Hepatocyte (in vitro differentiated cells): Measurements from ENCODE around the gene EPB41L1. TPM values are rescaled to one million over a fixed set of nuclear protein-coding genes. Genes with fewer than 3 reads are reported as not detected.

Source experiments
- DNase-seq: peaks from one replicate; pipeline ENCODE4 v3.0.0-alpha.2; 2016; ENCODE audit warnings: low spot score
- H2AFZ ChIP-seq: fragments of 200-600 bp; sonication (generic); 2 replicates; pipeline ENCODE4 v1.6.0; 2016; ENCODE audit warnings: antibody characterized with exemption, mild to moderate bottlenecking
- H3K27ac ChIP-seq: fragments of 200-600 bp; sonication (generic); 2 replicates; pipeline ENCODE4 v1.5.1; 2016; ENCODE audit warnings: mild to moderate bottlenecking
- H3K27me3 ChIP-seq: fragments of 200-600 bp; sonication (generic); 2 replicates; pipeline ENCODE4 v1.6.1; 2016
- H3K36me3 ChIP-seq: fragments of 200-600 bp; sonication (generic); replicated peaks from 2 replicates; pipeline ENCODE4 v1.5.1; 2016; ENCODE audit warnings: low read depth; ENCODE audit not compliant: insufficient read depth
- H3K4me1 ChIP-seq: fragments of 200-600 bp; sonication (generic); 2 replicates; pipeline ENCODE4 v1.5.1; 2016; ENCODE audit warnings: mild to moderate bottlenecking, moderate library complexity; ENCODE audit not compliant: insufficient read depth
- H3K4me2 ChIP-seq: fragments of 200-600 bp; sonication (generic); 2 replicates; pipeline ENCODE4 v1.6.0; 2016
- H3K4me3 ChIP-seq: fragments of 200-600 bp; sonication (generic); 2 replicates; pipeline ENCODE4 v1.5.1; 2016; ENCODE audit warnings: mild to moderate bottlenecking
- H3K79me2 ChIP-seq: fragments of 200-600 bp; sonication (generic); 2 replicates; pipeline ENCODE4 v1.6.0; 2017; ENCODE audit warnings: mild to moderate bottlenecking
- H3K9me2 ChIP-seq: fragments of 200-600 bp; sonication (generic); replicated peaks from 2 replicates; pipeline ENCODE4 v1.6.0; 2017; ENCODE audit warnings: mild to moderate bottlenecking; ENCODE audit not compliant: insufficient read depth
- H3K9me3 ChIP-seq: fragments of 200-600 bp; sonication (generic); 2 replicates; pipeline ENCODE4 v1.5.1; 2016; ENCODE audit warnings: low read depth, mild to moderate bottlenecking
- H4K20me1 ChIP-seq: fragments of 200-600 bp; sonication (generic); 2 replicates; pipeline ENCODE4 v1.6.0; 2016; ENCODE audit warnings: mild to moderate bottlenecking; ENCODE audit not compliant: insufficient read depth, poor library complexity, severe bottlenecking
- CTCF ChIP-seq: fragments of 200-600 bp; sonication (generic); IDR thresholded peaks from 2 replicates; pipeline ENCODE4 v1.5.1; 2016; ENCODE audit warnings: antibody characterized with exemption, mild to moderate bottlenecking; ENCODE audit not compliant: poor library complexity
- EZH2 ChIP-seq: fragments of 200-600 bp; sonication (generic); IDR thresholded peaks from 2 replicates; pipeline ENCODE4 v1.6.1; 2016; ENCODE audit warnings: antibody characterized with exemption, mild to moderate bottlenecking, borderline replicate concordance
- EZH2phosphoT487 ChIP-seq: fragments of 200-600 bp; sonication (generic); IDR thresholded peaks from one replicate; pipeline ENCODE4 v1.6.1; 2018; ENCODE audit warnings: antibody characterized with exemption, mild to moderate bottlenecking, low read depth, moderate library complexity; ENCODE audit not compliant: unreplicated experiment, severe bottlenecking
- WGBS: methylation state at CpG from one replicate; pipeline ENCODE4 v1.1.6; 2016; ENCODE audit warnings: low lambda C conversion rate; ENCODE audit errors: missing lambda C conversion rate; 5-methylcytosine and 5-hydroxymethylcytosine counted together
- polyA plus RNA-seq: library from polyadenylated mRNA; unstranded; fragments of >200 nt; fragmentation: Nextera tagmentation; extraction: Ambion mirVana; gene quantifications from 2 replicates; pipeline ENCODE4 v1.2.1, GENCODE V29; 2016
- total RNA-seq: library from RNA; depleted of rRNA; stranded (reverse); fragments of >200 nt; gene quantifications from 2 replicates; pipeline ENCODE4 v1.2.3, GENCODE V29; 2014

EPB41L1 gene
- total and polyA plus RNA-seq, 2 experiments from 2014 or later: 25.2 to 36.4 TPM

DNA sequence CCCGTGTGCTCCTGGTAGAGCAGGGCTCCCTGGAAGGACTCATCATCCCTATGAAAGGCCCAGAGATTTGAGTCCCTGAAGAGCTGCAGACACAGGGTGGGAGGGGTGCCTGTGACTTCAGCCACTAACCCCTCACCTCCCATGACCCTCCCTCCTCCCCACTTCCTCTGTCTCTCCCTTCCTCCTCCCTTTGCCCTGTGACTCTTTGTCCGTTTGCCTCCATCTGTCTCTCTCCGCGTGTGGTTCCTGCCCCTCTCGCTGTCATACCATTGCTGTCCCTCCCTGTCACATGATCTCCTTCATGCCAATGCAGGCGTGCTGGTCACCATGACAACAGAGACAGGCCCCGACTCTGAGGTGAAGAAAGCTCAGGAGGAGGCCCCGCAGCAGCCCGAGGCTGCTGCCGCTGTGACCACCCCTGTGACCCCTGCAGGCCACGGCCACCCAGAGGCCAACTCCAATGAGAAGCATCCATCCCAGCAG, 19.0 kb downstream of the EPB41L1 start:
- TF ChIP-seq EZH2 (no peak), EZH2phosphoT487 (no peak), CTCF (no peak)
- peaks cover 2% of the 10 kb centered on the region for H3K79me2 ChIP-seq
- H2AFZ ChIP-seq: no peak overlapping the region
- DNase-seq: peak; percentile 78
- no peaks in the 10 kb centered on the region for H3K9me3 ChIP-seq
- H3K4me1 ChIP-seq: peaks cover 4% of the 10 kb centered on the region
- no peaks in the 10 kb centered on the region for H3K27me3 ChIP-seq
- H4K20me1 ChIP-seq: no peaks in the 10 kb centered on the region
- no peak overlapping the region for H3K27ac ChIP-seq
- no peak overlapping the region for H3K4me2 ChIP-seq
- WGBS: 32% methylated on average over 11 of the region's 11 CpGs
- no peaks in the 10 kb centered on the region for H3K9me2 ChIP-seq
- H3K4me3 ChIP-seq: no peak overlapping the region
- no peaks in the 10 kb centered on the region for H3K36me3 ChIP-seq

DNA sequence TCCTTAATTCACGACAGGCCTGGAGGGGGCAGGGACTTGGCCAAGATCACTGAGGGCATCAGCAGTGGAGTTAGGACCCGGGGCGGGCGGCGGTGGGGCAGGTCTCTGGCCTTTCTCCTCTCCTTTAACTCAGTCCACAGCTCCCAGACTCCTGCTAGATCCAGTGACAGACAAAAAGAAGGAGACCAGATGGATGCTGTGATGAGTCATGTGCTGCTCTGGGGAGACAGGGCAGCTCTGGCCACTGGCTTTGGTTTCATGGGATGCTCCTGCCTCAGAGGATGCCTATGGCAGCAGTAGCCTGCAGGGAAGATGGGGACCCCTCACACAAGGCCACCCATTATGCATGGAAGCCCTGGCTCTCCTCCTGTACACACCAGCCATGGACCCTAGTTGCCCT, 20.5 kb downstream of the EPB41L1 start:
- no peak overlapping the region for H3K27ac ChIP-seq
- H3K9me3 ChIP-seq: no peaks in the 10 kb centered on the region
- peaks cover 2% of the 10 kb centered on the region for H3K79me2 ChIP-seq
- H2AFZ ChIP-seq: no peak overlapping the region
- WGBS: 94% methylated on average over 5 of the region's 5 CpGs
- no peak overlapping the region for H3K4me2 ChIP-seq
- H3K4me1 ChIP-seq: peaks cover 4% of the 10 kb centered on the region
- TF ChIP-seq EZH2phosphoT487 (no peak), CTCF (no peak), EZH2 (no peak)
- no peaks in the 10 kb centered on the region for H3K27me3 ChIP-seq
- H4K20me1 ChIP-seq: no peaks in the 10 kb centered on the region
- no peaks in the 10 kb centered on the region for H3K36me3 ChIP-seq
- no peak overlapping the region for H3K4me3 ChIP-seq
- no peaks in the 10 kb centered on the region for H3K9me2 ChIP-seq
- no peak for DNase-seq

GRCh38 chr20:36175475-36175995, 21.0 kb downstream of the EPB41L1 start:
- Histone ChIP-seq H3K36me3 (no peaks in the 10 kb centered on the region), H3K4me2 (no peak overlapping the region), H3K27me3 (no peaks in the 10 kb centered on the region), H3K27ac (no peak overlapping the region), H2AFZ (no peak overlapping the region), H3K4me1 (peaks cover 4% of the 10 kb centered on the region), H3K4me3 (no peak overlapping the region), H4K20me1 (no peaks in the 10 kb centered on the region), H3K79me2 (peaks cover 2% of the 10 kb centered on the region), H3K9me2 (no peaks in the 10 kb centered on the region), H3K9me3 (no peaks in the 10 kb centered on the region)
- TF ChIP-seq EZH2: no peak
- no peak for TF ChIP-seq CTCF
- TF ChIP-seq EZH2phosphoT487: no peak
- no peak for DNase-seq
- 94% methylated on average over 10 of the region's 10 CpGs for WGBS

DNA sequence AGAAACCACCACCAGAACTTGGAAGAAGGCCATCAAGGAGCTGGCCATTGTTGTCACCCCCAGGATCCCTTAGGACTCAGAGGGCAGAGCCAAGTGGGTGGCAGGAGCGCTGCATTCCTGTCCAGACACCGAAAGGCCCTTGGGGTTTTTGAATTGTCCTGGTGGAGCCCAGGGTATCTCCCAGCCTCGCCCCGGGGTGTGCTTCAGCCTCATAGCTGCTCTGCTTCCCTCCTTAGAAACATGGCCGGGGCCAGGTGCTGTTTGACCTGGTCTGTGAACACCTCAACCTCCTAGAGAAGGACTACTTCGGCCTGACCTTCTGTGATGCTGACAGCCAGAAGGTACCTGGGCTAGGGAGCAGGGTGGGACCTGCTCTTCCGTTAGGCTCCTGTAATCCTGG, 23.2 kb downstream of the EPB41L1 start:
- H3K4me2 ChIP-seq: no peak overlapping the region
- peaks cover 2% of the 10 kb centered on the region for H3K79me2 ChIP-seq
- WGBS: 97% methylated on average over 7 of the region's 7 CpGs
- no peaks in the 10 kb centered on the region for H3K9me3 ChIP-seq
- H3K27me3 ChIP-seq: no peaks in the 10 kb centered on the region
- H3K4me1 ChIP-seq: peaks cover 4% of the 10 kb centered on the region
- TF ChIP-seq EZH2 (no peak), CTCF (no peak), EZH2phosphoT487 (no peak)
- H3K9me2 ChIP-seq: no peaks in the 10 kb centered on the region
- no peaks in the 10 kb centered on the region for H3K36me3 ChIP-seq
- no peak overlapping the region for H3K27ac ChIP-seq
- no peak for DNase-seq
- H3K4me3 ChIP-seq: no peak overlapping the region
- no peak overlapping the region for H2AFZ ChIP-seq
- no peaks in the 10 kb centered on the region for H4K20me1 ChIP-seq
